HEK293 (cell line): ENCODE results near the gene TRAPPC3L.

ENCODE experiments used
- CTCF ChIA-PET: fragments of 350-600 bp; formaldehyde crosslinking; extraction: SDS; loops from one replicate; lab custom pipeline; 2021; ENCODE audit warnings: antibody characterized with exemption; lab: Yijun Ruan, JAX
- POLR2A ChIA-PET: fragments of 300-600 bp; formaldehyde crosslinking; extraction: SDS; loops from one replicate; lab custom pipeline; 2020; ENCODE audit warnings: antibody characterized with exemption, inconsistent platforms; lab: Yijun Ruan, JAX
- H3K27ac ChIP-seq: fragments of 200-500 bp; sonication (Bioruptor generic); 2 replicates; pipeline ENCODE4 v1.5.1; 2014; ENCODE audit warnings: low read depth, low read length, control low read depth, inconsistent platforms; ENCODE audit errors: extremely low read depth
- H3K36me3 ChIP-seq, 2 experiments: fragments of 200-500 bp in 1 of 2; sonication (Bioruptor generic) in 1 of 2; 1 replicate in 1 of 2; 2 replicates in 1 of 2; pipeline ENCODE4 v1.5.1; 2014 to 2017; ENCODE audit warnings: inconsistent platforms in 2 of 2, low read length in 2 of 2; ENCODE audit not compliant: control insufficient read depth in 2 of 2, insufficient read depth in 1 of 2
- H3K4me1 ChIP-seq: fragments of 200-500 bp; sonication (Bioruptor generic); 2 replicates; pipeline ENCODE4 v1.5.1; 2014; ENCODE audit warnings: mild to moderate bottlenecking, low read length, inconsistent platforms; ENCODE audit not compliant: control insufficient read depth, insufficient read depth
- H3K4me3 ChIP-seq: 2 replicates; pipeline ENCODE4 v1.5.1; 2011; ENCODE audit warnings: low read depth, mild to moderate bottlenecking, control low read depth, low read length, moderate library complexity
- H3K9me3 ChIP-seq: fragments of 200-500 bp; sonication (Bioruptor generic); 2 replicates; pipeline ENCODE4 v1.5.1; 2014; ENCODE audit warnings: low read depth, low read length, inconsistent platforms; ENCODE audit not compliant: control insufficient read depth, insufficient read depth
- GLIS1 ChIP-seq: fragments of 450-650 bp; formaldehyde crosslinking; IDR thresholded peaks from 2 replicates; pipeline ENCODE4 v1.5.1; 2016; ENCODE audit warnings: missing biosample characterization, missing genetic modification characterization
- KLF16 ChIP-seq: fragments of 450-650 bp; formaldehyde crosslinking; IDR thresholded peaks from 2 replicates; pipeline ENCODE4 v1.5.1; 2017; ENCODE audit warnings: missing biosample characterization, missing genetic modification characterization
- KLF8 ChIP-seq: fragments of 450-650 bp; formaldehyde crosslinking; IDR thresholded peaks from 2 replicates; pipeline ENCODE4 v1.5.1; 2016; ENCODE audit warnings: missing biosample characterization, missing genetic modification characterization
- SCRT2 ChIP-seq: fragments of 450-650 bp; formaldehyde crosslinking; IDR thresholded peaks from 2 replicates; pipeline ENCODE4 v1.5.1; 2016; ENCODE audit warnings: missing biosample characterization, missing genetic modification characterization
- SETDB1 ChIP-seq: IDR thresholded peaks from one replicate; pipeline ENCODE4 v1.6.1; 2017; ENCODE audit warnings: mild to moderate bottlenecking, low read length, moderate library complexity, mixed read lengths; ENCODE audit not compliant: insufficient read length
- YY2 ChIP-seq: fragments of 450-650 bp; formaldehyde crosslinking; IDR thresholded peaks from 2 replicates; pipeline ENCODE4 v1.5.1; 2016; ENCODE audit warnings: missing biosample characterization, missing genetic modification characterization
- ZBTB17 ChIP-seq: fragments of 450-650 bp; formaldehyde crosslinking; IDR thresholded peaks from 2 replicates; pipeline ENCODE4 v1.5.1; 2016; ENCODE audit warnings: missing biosample characterization, missing genetic modification characterization
- ZBTB48 ChIP-seq: fragments of 450-650 bp; formaldehyde crosslinking; IDR thresholded peaks from 2 replicates; pipeline ENCODE4 v1.5.1; 2016; ENCODE audit warnings: missing biosample characterization, missing genetic modification characterization
- ZBTB8A ChIP-seq: fragments of 450-650 bp; formaldehyde crosslinking; IDR thresholded peaks from 2 replicates; pipeline ENCODE4 v1.5.1; 2016; ENCODE audit warnings: missing biosample characterization, missing genetic modification characterization
- ZIC2 ChIP-seq: fragments of 450-650 bp; formaldehyde crosslinking; IDR thresholded peaks from 2 replicates; pipeline ENCODE4 v1.5.1; 2016; ENCODE audit warnings: missing biosample characterization, missing genetic modification characterization
- ZNF155 ChIP-seq: fragments of 450-650 bp; formaldehyde crosslinking; IDR thresholded peaks from 2 replicates; pipeline ENCODE4 v1.5.1; 2016; ENCODE audit warnings: missing biosample characterization, missing genetic modification characterization
- ZNF184 ChIP-seq: fragments of 450-650 bp; IDR thresholded peaks from 2 replicates; pipeline ENCODE4 v1.5.1; 2018; ENCODE audit warnings: missing biosample characterization, mild to moderate bottlenecking, missing genetic modification characterization
- ZNF221 ChIP-seq: fragments of 450-650 bp; formaldehyde crosslinking; IDR thresholded peaks from 2 replicates; pipeline ENCODE4 v1.5.1; 2017; ENCODE audit warnings: missing biosample characterization, missing genetic modification characterization, borderline replicate concordance
- ZNF394 ChIP-seq: fragments of 450-650 bp; formaldehyde crosslinking; IDR thresholded peaks from 2 replicates; pipeline ENCODE4 v1.5.1; 2016; ENCODE audit warnings: missing biosample characterization, missing genetic modification characterization, mild to moderate bottlenecking, moderate library complexity, borderline replicate concordance
- ZNF423 ChIP-seq: fragments of 450-650 bp; formaldehyde crosslinking; IDR thresholded peaks from 2 replicates; pipeline ENCODE4 v1.5.1; 2016; ENCODE audit warnings: missing biosample characterization, missing genetic modification characterization
- ZNF530 ChIP-seq: fragments of 450-650 bp; formaldehyde crosslinking; IDR thresholded peaks from 2 replicates; pipeline ENCODE4 v1.5.1; 2016; ENCODE audit warnings: low read depth, missing biosample characterization, missing genetic modification characterization
- ZNF561 ChIP-seq: fragments of 450-650 bp; IDR thresholded peaks from 2 replicates; pipeline ENCODE4 v1.5.1; 2018; ENCODE audit warnings: missing biosample characterization, missing genetic modification characterization, borderline replicate concordance
- ZNF600 ChIP-seq: fragments of 450-650 bp; formaldehyde crosslinking; IDR thresholded peaks from 2 replicates; pipeline ENCODE4 v1.5.1; 2016; ENCODE audit warnings: missing biosample characterization, missing genetic modification characterization
- ZNF610 ChIP-seq: fragments of 450-650 bp; formaldehyde crosslinking; IDR thresholded peaks from 2 replicates; pipeline ENCODE4 v1.5.1; 2016; ENCODE audit warnings: missing biosample characterization, missing genetic modification characterization, borderline replicate concordance
- ZNF629 ChIP-seq: fragments of 450-650 bp; formaldehyde crosslinking; IDR thresholded peaks from 2 replicates; pipeline ENCODE4 v1.5.1; 2017; ENCODE audit warnings: missing biosample characterization, missing genetic modification characterization
- ZNF776 ChIP-seq: fragments of 450-650 bp; formaldehyde crosslinking; IDR thresholded peaks from 2 replicates; pipeline ENCODE4 v1.5.0; 2017; ENCODE audit warnings: missing biosample characterization, missing genetic modification characterization, borderline replicate concordance
- ZNF792 ChIP-seq: fragments of 450-650 bp; formaldehyde crosslinking; IDR thresholded peaks from 2 replicates; pipeline ENCODE4 v1.5.1; 2016; ENCODE audit warnings: missing biosample characterization, missing genetic modification characterization
- TF ChIP-seq, protein P1 (sequence below): fragments of 450-650 bp; formaldehyde crosslinking; IDR thresholded peaks from 2 replicates; pipeline ENCODE4 v1.5.1; 2016; ENCODE audit warnings: missing biosample characterization, missing genetic modification characterization
- TF ChIP-seq, protein P2 (sequence below): fragments of 450-650 bp; IDR thresholded peaks from 2 replicates; pipeline ENCODE4 v1.5.1; 2018; ENCODE audit warnings: missing biosample characterization, mild to moderate bottlenecking, missing genetic modification characterization
- TF ChIP-seq, protein P3 (sequence below): fragments of 450-650 bp; formaldehyde crosslinking; IDR thresholded peaks from 2 replicates; pipeline ENCODE4; 2016; ENCODE audit warnings: missing biosample characterization, missing genetic modification characterization
- TF ChIP-seq, protein P4 (sequence below): fragments of 450-650 bp; formaldehyde crosslinking; conservative IDR thresholded peaks from 2 replicates; pipeline ENCODE4 v1.5.1; 2016; ENCODE audit warnings: low read depth, missing biosample characterization, missing genetic modification characterization

The TRAPPC3L gene

DNA sequence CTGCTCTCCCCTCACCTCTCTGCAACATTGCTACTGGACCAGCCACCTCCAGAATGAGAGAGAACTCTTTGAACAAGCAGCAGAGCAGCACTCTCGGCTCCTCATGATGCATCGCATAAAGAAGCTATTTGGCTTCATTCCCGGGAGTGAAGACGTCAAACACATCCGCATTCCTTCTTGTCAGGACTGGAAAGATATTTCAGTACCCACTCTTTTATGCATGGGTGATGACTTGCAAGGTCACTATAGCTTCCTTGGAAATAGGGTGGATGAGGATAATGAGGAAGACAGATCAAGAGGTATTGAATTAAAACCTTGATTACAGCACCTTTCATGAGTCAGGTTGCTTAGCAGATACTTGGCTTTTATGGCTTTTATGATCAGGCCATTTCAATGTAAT, 12.4 kb upstream of the TRAPPC3L start (continued):
- TF ChIP-seq, protein P1, sequence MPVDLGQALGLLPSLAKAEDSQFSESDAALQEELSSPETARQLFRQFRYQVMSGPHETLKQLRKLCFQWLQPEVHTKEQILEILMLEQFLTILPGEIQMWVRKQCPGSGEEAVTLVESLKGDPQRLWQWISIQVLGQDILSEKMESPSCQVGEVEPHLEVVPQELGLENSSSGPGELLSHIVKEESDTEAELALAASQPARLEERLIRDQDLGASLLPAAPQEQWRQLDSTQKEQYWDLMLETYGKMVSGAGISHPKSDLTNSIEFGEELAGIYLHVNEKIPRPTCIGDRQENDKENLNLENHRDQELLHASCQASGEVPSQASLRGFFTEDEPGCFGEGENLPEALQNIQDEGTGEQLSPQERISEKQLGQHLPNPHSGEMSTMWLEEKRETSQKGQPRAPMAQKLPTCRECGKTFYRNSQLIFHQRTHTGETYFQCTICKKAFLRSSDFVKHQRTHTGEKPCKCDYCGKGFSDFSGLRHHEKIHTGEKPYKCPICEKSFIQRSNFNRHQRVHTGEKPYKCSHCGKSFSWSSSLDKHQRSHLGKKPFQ (tag by site-specific recombination), result no peak
- TF ChIP-seq KLF8 (tag by site-specific recombination) (no peak), ZNF561 (no peak), ZNF155 (tag by site-specific recombination) (no peak), ZNF610 (tag by site-specific recombination) (no peak), ZNF394 (tag by site-specific recombination) (no peak; the same call in 1 of the 2 replicates), KLF16 (tag by site-specific recombination) (no peak), ZBTB8A (tag by site-specific recombination) (no peak), GLIS1 (tag by site-specific recombination) (no peak), SCRT2 (tag by site-specific recombination) (no peak), ZNF423 (no peak), YY2 (no peak), ZNF629 (tag by site-specific recombination) (peak; percentile 66), ZNF776 (tag by site-specific recombination) (no peak), ZNF600 (peak; percentile 52; the same call in 1 of the 2 replicates), ZNF792 (no peak), ZNF530 (no peak)
- TF ChIP-seq, protein P2, sequence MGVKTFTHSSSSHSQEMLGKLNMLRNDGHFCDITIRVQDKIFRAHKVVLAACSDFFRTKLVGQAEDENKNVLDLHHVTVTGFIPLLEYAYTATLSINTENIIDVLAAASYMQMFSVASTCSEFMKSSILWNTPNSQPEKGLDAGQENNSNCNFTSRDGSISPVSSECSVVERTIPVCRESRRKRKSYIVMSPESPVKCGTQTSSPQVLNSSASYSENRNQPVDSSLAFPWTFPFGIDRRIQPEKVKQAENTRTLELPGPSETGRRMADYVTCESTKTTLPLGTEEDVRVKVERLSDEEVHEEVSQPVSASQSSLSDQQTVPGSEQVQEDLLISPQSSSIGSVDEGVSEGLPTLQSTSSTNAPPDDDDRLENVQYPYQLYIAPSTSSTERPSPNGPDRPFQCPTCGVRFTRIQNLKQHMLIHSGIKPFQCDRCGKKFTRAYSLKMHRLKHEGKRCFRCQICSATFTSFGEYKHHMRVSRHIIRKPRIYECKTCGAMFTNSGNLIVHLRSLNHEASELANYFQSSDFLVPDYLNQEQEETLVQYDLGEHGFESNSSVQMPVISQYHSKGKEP (tag by site-specific recombination), result peak; percentile 70

DNA sequence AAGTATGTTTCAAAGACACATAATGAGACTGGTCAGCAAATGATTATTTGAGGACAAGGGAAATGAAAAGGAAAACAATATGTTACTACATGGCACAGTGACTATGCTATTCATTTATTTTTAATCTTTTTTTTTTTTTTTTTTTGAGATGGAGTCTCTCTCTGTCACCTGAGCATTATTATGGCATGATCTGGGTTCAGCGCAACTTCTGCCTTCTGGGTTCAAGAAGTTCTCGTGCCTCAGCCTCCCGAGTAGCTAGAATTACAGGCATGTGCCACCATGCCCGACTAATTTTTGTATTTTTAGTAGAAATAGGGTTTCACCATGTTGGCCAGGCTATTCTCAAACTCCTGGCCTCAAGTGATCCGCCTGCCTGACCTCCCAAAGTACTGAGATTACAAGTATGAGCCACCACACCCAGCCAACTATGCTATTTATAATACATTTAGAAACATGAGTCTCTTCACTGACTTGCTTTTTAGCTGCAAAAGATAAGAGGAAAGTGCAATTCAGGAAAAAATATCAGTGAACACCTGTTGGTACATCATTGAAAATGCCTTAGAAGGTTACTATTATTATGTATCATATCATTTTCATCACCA, 11.4 kb upstream of the TRAPPC3L start:
- H3K4me3 ChIP-seq, result no peak overlapping the region
- ChIA-PET CTCF (interaction anchor here (1.3 to 4.9 kb wide), 4 partner anchors 17 to 288 kb away, joined by 3 to 63 read pairs (median 12); no protein-coding TSS in a partner anchor), POLR2A (interaction anchor here (1.5 kb wide), 1 partner anchor 14 kb away, joined by 3 read pairs; the partner anchor contains the start of gene RWDD1)
- H3K27ac ChIP-seq, result no peak overlapping the region
- H3K36me3 ChIP-seq, result no peaks in the 10 kb centered on the region
- TF ChIP-seq ZIC2 (tag by site-specific recombination) (no peak), SCRT2 (tag by site-specific recombination) (peak; percentile 43; the same call in 1 of the 2 replicates)
- H3K4me1 ChIP-seq, result peaks cover 4% of the 10 kb centered on the region; the same call in 1 of the 2 replicates
- no peaks in the 10 kb centered on the region for H3K9me3 ChIP-seq

DNA sequence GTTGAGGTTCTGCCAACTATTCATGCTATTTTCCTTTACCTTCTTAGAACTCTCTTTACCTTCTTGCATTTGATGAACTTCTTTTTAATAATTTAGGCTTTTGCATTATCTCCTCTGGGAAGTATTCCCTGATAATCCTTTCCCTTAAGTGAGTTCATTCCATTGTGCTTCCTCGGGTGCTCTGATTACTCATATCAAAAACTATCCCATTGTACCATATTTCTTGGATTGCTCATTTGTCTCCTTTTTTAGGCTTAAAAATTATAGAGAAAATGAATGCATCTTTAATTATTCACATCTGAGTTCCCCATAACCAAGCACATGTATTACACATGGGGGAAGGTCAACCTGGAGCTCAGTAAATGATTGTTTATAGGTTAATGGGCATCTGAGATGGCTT, 10.6 kb upstream of the TRAPPC3L start:
- ChIA-PET POLR2A (no interaction called here), CTCF (interaction anchor here (1.3 to 3.3 kb wide), 5 partner anchors 10 to 287 kb away, joined by 3 to 12 read pairs (median 11); no protein-coding TSS in a partner anchor)
- Histone ChIP-seq H3K9me3 (no peaks in the 10 kb centered on the region), H3K27ac (no peak overlapping the region), H3K4me3 (no peak overlapping the region), H3K36me3 (no peaks in the 10 kb centered on the region), H3K4me1 (peaks cover 4% of the 10 kb centered on the region; the same call in 1 of the 2 replicates)
- TF ChIP-seq ZBTB17 (tag by site-specific recombination) (no peak), ZNF184 (tag by site-specific recombination) (no peak), ZBTB48 (no peak), ZNF221 (tag by site-specific recombination) (no peak), SETDB1 (no peak)
- TF ChIP-seq, protein P3, sequence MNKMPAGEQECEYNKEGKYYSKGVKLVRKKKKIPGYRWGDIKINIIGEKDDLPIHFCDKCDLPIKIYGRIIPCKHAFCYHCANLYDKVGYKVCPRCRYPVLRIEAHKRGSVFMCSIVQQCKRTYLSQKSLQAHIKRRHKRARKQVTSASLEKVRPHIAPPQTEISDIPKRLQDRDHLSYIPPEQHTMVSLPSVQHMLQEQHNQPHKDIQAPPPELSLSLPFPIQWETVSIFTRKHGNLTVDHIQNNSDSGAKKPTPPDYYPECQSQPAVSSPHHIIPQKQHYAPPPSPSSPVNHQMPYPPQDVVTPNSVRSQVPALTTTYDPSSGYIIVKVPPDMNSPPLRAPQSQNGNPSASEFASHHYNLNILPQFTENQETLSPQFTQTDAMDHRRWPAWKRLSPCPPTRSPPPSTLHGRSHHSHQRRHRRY, result no peak
- TF ChIP-seq, protein P4, sequence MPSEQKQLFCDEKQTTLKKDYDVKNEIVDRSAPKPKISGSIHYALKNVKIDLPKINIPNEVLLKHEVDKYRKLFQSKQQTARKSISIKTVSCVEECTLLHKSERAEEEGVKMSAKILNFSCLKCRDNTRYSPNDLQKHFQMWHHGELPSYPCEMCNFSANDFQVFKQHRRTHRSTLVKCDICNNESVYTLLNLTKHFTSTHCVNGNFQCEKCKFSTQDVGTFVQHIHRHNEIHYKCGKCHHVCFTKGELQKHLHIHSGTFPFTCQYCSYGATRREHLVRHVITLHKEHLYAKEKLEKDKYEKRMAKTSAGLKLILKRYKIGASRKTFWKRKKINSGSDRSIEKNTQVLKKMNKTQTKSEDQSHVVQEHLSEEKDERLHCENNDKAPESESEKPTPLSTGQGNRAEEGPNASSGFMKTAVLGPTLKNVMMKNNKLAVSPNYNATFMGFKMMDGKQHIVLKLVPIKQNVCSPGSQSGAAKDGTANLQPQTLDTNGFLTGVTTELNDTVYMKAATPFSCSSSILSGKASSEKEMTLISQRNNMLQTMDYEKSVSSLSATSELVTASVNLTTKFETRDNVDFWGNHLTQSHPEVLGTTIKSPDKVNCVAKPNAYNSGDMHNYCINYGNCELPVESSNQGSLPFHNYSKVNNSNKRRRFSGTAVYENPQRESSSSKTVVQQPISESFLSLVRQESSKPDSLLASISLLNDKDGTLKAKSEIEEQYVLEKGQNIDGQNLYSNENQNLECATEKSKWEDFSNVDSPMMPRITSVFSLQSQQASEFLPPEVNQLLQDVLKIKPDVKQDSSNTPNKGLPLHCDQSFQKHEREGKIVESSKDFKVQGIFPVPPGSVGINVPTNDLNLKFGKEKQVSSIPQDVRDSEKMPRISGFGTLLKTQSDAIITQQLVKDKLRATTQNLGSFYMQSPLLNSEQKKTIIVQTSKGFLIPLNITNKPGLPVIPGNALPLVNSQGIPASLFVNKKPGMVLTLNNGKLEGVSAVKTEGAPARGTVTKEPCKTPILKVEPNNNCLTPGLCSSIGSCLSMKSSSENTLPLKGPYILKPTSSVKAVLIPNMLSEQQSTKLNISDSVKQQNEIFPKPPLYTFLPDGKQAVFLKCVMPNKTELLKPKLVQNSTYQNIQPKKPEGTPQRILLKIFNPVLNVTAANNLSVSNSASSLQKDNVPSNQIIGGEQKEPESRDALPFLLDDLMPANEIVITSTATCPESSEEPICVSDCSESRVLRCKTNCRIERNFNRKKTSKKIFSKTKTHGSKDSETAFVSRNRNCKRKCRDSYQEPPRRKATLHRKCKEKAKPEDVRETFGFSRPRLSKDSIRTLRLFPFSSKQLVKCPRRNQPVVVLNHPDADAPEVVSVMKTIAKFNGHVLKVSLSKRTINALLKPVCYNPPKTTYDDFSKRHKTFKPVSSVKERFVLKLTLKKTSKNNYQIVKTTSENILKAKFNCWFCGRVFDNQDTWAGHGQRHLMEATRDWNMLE (tag by site-specific recombination), result no peak
